CD4-positive, alpha-beta T cell treated with Interleukin-6 for 4 hours (primary cell): ENCODE data around the gene ZNF100.
"Not testable (repeated sequence)": the region's sequence is repeated elsewhere in the genome, so short reads cannot be mapped to it uniquely, and the experiment has no call there.

ENCODE experiments used
- DNase-seq: peaks from one replicate; pipeline ENCODE4 v3.0.0-alpha.2; 2020; ENCODE audit warnings: mixed read lengths

Gene ZNF100

DNA sequence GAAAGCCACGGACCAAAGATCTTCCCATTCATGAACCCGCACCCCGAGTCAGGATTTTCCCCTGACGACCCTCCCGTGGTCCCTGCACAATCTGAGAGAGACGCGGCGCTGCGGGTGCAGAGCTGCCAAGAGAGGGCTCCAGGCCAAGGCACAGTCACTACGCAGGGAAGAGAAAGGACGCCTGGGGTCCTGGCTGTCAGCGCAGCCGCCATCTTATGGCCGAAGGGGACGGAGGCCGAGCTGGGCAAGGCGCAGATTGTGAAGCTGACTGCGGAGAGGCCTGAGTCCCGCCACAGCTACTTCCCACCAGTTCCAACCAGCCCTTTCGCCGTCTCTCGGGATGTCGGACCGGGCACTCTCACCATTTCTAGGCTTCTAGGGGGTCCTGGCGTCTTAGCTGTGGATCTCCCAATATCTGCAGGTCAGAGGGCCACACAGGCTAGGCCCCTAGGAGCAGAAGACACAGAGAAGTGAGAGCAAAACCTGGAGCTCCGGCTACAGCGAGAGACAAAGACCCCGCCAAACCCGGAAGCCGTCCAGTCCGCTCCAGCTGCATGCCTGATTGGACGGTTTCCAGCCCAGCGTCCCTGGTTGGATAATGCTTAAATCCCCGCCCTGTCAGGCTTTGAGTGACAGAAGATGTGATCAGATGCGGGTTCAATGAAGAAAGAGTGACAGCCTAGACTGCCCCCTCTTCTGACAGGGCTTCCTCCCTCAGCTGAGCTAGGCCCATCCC lies at the start of gene ZNF100:
ZNF100 (minus strand) TSS at position 515 of the 736 bp plus-strand sequence; CDS start at position 365, 150 bp downstream.
- peak; percentile 91 for DNase-seq

DNA sequence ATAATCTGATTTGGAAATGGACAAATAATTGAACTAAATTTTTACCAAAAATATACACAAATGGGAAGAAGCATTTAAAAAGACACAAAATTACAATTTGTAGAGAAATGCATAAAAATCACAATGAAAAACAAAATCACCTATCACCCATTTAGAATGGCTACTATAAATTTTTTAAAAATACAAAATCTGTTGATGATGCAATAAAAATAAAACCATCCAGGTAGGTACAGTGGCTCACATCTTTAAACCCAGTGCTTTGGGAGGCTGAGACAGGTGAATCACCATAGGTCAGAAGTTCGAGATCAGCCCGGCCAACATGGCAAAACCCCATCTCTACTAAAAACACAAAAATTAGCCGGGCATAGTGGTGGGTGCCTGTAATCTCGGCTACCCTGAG lies 45.1 kb upstream of the ZNF100 start:
- no peak for DNase-seq

DNA sequence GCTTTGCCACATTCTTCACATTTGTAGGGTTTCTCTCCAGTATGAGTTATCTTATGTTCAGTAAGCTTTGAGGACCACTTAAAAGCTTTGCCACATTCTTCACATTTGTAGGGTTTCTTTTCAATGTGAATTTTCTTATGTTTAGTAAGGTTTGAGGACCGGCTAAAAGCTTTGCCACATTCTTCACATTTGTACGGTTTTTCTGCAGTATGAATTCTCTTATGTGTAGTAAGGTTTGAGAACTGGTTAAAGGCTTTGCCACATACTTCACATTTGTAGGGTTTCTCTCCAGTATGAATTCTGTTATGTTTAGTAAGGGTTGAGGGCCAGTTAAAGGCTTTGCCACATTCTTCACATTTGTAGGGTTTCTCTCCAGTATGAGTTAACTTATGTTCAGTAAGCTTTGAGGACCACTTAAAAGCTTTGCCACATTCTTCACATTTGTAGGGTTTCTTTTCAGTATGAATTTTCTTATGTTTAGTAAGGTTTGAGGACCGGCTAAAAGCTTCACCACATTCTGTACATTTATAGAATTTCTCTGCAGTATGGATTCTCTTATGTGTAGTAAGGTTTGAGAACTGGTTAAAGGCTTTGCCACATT lies 41.1 kb upstream of the ZNF100 start:
- DNase-seq: not testable (repeated sequence)

DNA sequence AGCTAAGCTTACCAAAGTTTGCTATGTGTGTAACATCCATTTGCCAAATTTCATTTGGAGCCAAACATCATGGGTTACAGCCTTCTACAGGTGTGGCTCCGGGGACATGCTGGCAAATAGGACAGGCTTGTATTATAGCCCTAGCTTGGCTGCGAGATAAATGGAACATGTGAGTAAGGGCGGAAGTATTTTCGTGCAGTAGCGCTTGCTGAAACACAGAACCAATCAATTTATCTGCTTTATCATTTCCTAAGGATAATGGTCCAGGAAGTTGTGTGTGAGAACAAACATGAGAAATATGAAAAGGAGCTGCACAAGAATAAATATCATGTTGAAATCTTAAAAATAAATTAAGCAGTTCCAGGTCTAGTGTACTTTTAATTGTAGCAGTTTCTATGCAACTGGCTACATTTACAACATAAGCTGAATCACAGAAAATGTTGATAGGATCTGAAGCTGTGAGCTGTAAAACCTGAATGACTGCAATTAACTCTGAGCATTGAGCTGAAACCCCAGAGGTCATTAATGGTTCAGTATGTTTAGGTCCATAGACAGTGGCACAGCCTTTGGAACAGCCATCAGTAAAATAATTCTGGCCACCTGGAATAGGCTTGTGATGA lies 22.2 kb upstream of the ZNF100 start:
- no peak for DNase-seq

DNA sequence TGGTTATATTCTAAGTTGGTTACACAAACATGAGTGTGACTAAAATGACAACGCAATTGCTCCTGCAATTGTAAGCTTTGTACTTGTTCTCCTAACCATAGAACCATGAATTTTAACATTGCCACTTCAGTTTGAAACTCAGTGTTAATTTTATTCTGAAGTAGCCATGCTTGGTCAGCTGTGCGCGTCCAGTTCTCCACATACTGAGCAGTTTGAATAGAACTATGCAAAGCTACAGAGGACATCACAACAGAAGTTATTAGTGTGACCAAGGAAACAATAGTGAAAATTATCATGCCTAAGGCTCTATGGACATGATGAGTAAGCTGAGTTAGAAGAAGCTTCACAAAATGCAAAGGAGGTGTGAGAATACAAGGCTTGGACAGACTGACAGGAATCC lies 19.6 kb upstream of the ZNF100 start:
- DNase-seq: no peak

DNA sequence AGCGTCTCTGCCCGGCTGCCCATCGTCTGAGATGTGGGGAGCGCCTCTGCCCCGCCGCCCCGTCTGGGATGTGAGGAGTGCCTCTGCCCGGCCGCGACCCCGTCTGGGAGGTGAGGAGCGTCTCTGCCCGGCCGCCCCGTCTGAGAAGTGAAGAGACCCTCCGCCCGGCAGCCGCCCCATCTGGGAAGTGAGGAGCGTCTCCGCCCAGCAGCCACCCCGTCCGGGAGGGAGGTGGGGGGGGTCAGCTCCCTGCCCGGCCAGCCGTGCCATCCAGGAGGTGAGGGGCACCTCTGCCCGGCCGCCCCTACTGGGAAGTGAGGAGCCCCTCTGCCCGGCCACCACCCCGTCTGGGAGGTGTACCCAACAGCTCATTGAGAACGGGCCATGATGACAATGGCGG lies 8.4 kb upstream of the ZNF100 start:
- not testable (repeated sequence) for DNase-seq

DNA sequence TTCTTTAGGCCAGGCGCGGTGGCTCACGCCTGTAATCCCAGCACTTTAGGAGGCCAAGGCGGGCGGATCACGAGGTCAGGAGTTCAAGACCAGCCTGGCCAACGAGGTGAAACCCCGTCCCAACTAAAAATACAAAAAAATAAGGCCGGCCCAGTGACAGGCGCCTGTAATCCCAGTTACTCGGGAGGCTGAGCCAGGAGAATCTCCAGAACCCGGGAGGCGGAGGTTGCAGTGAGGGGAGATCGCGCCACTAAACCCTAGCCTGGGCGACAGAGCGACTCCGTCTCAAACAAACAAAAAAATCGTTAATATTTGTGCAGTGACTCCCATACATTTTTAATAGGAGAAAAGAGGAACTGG lies 694 bp downstream of the ZNF100 start:
- DNase-seq: not testable (repeated sequence)

DNA sequence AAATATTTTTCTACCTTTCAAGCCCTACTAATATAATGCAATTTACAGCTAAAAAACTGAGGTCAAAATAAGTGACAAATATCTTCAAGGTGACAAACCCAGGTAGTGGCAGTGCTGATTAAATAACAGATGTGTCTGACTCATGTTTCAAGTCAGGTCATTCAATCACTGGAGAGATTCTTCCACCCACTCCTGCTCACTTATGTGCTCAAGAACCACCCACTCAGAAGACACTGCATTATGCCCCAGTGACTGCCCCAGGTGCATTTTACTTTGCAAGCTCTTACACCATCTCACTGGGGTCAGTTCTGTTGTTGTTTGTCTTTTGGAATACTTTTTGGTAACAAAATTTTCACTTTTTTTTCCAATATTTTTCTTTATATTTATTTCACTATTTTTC lies 2.2 kb downstream of the ZNF100 start:
- no peak for DNase-seq

DNA sequence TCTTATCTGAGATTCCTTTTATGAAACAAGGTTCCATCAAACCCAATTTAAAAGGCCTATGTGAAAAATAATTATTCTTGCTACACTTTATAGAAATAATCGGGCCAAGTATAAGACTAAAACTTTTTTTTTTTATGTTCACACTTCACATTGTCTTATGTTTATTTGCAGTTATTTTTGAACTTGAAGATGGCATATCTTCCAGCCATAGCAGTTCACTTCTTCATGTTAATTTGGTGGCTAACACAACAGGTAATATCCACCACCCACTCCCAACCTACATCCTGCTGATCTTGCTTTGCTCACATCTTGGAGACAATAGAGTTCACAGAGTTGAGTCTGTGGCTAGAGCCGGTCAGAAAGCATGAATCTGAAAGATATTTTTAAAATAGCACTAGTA lies 5.8 kb downstream of the ZNF100 start:
- not testable (repeated sequence) for DNase-seq

DNA sequence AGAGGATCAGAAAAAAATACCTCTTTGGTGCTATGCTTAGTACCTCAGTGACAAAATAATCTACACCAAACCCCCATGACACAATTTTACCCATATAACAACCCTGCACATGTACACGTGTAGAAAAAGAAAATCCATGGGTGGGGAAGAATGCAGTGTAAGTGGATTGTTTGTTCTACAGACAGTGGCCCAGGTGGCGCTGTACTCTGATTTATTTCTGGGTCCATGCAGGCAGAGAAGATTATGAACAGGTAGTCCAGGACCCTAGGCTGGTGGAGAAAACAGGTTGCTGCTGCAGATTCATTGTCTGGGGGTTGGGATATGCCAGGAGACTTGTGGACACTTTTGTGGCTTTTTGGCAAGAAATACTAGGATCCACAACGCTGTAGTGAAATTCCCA lies 9.1 kb downstream of the ZNF100 start:
- DNase-seq: peak; percentile 7

DNA sequence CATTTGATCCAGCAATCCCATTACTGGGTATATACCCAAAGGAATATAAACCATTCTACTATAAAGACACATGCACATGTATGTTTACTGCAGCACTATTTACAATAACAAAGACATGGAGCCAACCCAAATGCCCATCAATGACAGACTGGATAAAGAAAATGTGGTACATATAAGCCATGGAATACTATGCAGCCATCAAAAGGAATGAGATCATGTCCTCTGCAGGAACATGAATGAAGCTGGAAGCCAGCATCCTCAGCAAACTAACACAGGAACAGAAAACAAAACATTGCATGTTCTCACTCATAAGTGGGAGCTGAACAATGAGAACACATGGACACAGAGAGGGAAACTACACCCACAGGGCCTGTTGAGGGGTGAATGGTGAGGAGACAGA lies 11.8 kb downstream of the ZNF100 start:
- DNase-seq: not testable (repeated sequence)

DNA sequence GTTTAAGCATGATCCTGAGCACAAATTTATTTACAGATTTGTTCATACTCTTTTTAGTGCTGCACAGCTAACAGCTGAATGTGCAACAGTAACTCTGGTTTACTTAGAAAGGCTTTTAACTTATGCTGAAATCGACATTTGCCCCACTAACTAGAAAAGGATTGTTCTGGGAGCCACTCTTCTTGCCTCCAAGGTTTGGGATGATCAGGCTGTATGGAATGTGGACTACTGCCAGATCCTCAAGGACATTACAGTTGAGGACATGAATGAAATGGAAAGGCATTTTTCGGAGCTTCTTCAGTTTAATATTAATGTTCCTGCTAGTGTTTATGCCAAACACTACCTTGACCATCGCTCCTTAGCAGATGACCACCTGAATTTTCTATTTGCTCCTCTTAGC lies 16.0 kb downstream of the ZNF100 start:
- no peak for DNase-seq

DNA sequence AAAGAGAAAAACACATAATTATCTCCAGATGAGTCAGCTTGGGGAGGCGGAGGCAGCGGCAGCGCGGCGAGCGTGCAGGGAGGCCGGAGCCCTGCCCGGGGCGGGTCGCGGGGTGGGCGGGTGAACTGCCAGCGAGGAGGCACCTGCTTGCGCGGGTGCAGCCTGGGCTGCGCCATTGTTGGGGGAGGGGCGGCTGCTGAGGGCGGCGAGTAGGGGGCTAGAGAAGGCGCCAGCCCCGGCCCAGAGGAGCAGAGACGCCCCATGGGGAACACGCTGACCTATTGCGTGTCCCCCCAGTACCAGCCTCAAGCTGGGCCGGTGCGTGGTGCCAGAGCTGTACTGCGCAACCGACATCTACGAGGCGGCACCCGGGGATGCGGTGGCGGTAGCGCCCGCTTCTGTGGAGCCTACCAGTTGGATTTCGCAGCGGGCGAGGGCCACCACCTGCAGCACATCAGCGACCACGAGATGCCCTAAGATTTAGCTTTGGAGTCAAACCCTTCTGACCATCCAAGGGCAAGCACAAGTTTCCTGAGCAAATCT lies 16.7 kb downstream of the ZNF100 start:
- no peak for DNase-seq

DNA sequence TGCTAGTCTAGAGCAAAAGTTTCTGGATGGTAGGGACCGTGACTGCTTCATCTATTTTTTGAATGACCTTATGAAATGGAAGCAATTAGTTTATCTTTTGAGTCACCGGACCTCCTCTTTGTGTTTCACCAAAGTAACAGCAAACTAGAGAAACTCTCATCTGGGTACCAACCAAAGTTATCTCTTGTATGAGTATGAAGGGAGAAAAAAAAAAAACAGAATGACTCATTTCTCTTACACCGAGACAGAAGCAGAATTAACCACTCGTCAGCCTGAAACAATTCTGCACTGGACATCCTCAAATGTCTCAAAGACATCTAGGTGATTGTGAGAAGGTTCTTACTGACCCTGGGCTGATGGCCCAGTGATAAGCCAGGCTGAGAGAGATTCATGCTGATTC lies 18.3 kb downstream of the ZNF100 start:
- DNase-seq: no peak

DNA sequence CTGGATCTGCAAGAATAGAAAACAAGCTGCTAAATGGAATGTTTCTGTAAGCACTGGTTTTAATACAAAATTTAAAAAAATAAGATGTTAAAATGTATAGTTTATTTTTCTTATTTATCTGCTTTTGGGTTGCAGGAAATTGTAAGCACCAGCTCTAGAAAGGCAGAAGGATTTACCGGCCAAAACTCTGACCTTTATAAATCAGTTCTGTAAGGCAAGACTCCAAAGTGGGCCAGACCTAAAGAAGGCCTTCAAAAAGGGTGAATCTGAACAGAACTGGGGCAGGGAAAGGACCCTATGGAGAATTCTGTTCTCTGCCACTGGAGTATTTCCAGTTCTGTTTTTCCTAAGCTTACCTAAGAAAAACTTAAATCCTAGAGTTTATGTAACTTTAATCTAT lies 19.3 kb downstream of the ZNF100 start:
- DNase-seq: no peak

DNA sequence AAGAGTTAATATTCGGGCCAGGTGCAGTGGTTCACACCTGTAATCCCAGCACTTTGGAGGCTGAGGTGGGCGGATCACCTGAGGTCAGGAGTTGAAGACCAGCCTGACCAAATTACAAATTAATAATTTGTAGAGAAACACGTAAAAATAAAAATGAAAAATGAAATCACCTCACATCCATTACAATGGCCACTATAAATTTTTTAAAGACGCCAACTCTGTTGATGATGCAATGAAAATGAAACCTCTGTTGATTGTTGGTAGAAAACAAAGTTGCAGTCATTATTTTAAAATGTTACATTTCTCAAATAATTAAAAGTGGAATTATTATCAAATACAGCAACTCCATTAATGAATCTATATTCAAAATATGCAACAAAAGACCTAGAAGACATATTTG lies 26.8 kb downstream of the ZNF100 start:
- DNase-seq: no peak

DNA sequence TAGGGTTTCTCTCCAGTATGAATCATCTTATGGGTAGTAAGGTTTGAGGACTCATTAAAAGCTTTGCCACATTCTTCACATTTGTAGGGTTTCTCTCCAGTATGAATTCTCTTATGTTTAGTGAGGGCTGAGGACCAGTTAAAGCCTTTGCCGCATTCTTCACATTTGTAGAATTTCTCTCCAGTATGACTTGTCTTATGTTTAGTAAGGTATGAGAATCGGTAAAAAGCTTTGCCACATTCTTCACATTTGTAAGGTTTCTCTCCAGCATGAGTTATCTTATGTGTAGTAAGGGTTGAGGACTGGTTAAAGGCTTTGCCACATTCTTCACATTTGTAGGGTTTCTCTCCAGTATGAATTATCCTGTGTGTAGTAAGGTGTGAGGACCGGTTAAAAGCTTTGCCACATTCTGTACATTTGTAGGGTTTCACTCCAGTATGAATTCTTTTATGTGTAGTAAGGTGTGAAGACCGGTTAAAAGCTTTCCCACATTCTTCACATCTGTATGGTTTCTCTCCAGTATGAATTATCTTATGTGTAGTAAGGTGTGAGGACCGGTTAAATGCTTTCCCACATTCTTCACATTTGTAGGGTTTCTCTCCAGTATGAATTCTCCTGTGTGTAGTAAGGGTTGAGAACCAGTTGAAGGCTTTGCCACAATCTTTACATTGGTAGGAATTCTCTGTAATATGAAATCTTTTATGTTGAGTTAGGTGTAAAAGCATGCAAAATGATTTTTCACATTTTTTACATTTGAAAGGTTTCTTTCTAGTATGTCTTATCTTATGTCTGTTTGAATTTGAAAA lies 40.2 kb downstream of the ZNF100 start:
- DNase-seq: not testable (repeated sequence)

DNA sequence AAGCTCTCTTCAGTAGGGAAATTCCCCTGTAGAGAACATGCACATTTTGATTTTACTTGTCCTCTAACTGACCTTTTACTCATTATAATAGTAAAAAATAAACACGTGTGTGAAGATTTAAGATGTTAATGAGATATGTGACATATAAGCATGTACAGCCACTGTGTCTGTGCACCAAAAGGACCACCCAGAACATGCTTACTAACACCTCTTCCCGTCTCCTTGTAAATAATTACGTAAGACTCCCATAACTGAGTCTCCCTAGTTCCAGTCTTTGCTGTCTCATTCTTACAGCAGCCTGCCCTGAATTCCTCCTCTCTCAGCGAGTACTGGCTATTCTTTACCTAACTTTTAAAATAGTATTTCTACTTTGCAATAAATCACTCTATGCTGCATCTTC lies 53.6 kb downstream of the ZNF100 start:
- DNase-seq: no peak

DNA sequence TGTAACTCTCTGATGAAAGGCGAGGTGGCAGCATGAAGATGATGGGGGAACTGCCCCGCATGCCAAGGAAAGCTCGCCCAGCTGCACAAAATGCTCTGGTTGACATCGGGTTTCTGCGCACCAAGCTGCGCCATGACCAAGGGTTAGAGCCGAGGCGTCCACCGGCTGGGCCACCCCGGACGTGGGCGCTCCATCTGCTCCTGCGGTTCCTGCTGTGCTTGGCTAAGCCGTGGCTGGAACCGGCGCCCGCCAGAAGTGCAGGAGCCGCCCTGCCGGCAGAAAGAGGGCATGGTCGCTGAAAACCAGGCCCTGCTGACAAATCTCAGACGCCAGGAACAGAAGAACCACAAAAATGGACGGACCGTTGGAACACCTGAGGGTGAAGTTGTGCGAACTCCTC lies 57.9 kb downstream of the ZNF100 start:
- DNase-seq: no peak

DNA sequence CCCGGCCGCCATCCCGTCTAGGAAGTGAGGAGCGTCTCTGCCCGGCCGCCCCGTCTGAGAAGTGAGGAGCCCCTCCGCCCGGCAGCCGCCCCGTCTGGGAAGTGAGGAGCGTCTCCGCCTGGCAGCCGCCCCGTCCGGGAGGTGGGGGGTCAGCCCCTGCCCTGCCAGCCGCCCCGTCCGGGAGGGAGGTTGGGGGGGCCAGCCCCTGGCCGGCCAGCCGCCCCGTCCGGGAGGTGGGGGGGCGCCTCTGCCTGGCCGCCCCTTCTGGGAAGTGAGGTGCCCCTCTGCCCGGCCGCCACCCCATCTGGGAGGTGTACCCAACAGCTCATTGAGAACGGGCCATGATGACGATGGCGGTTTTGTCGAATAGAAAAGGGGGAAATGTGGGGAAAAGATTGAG lies 59.5 kb downstream of the ZNF100 start:
- not testable (repeated sequence) for DNase-seq

DNA sequence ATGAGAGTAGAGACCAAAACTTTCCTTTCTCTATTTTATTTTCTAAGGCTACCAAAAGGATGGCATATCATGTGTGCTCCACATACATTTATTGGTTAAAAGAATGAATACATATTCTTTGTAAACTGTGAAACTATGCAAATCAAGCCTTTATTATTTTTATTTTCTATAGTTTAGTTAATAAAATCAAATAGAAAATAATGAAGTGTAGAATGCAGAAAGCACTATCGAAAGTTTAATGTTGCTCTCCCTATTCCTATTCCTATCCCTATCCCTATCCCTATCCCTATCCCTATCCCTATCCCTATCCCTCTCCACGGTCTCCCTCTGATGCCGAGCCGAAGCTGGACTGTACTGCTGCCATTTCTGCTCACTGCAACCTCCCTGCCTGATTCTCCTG lies 60.3 kb downstream of the ZNF100 start:
- no peak for DNase-seq

DNA sequence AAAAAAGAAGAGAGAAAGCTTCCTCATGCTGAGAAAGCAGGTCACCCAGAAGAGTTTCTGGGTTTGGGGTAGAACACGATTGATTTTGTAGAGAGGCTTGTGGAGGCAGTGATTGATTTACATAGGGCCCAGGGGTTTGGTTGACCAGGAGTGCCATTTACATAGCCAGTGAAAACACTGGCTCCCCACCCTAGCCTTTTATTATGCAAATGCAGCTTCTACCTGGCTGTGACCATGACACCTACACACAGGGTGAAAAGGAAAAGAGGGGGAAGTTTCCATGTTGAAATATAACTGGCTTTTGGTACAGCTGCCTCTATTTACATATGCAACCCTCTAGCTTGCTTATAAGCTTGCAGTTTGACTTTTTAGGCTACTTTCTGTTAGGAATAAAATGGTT lies 62.0 kb downstream of the ZNF100 start:
- DNase-seq: no peak

DNA sequence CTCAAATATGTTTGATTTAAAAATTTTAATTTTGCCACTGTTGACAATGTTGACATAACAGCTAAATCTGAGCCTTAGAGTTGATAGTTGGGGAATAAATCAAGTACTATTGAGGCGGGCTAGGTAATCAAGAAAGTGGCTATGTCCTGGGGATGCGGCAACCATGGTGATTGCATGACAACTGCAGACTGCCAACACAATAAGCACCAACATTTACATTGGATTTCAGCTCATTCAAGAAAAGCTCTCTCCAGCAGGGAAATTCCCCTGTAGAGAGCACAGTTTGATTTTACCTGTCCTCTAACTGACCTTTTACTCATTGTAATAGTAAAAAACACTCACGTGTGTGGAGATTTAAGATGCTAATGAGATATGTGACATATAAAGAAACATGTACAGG lies 63.1 kb downstream of the ZNF100 start:
- DNase-seq: no peak
